ENCODE results near the gene KCNQ1OT1. TPM values are rescaled to one million over a fixed set of nuclear protein-coding genes. Genes with fewer than 3 reads are reported as not detected.

Gene KCNQ1OT1
- total RNA-seq, 1 experiment from 2014 or later = 1.3 TPM

GRCh38 chr11:2661173-2662023 lies 38.4 kb downstream of the KCNQ1OT1 start:
- no peak overlapping the region for H3K27ac Mint-ChIP-seq (ENCODE audit: low read depth, unreplicated experiment)
- H3K36me3 Mint-ChIP-seq (ENCODE audit: insufficient read depth, unreplicated experiment) = no peaks in the 10 kb centered on the region
- no peaks in the 10 kb centered on the region for H3K4me1 Mint-ChIP-seq (ENCODE audit: insufficient read depth, unreplicated experiment)
- no peak overlapping the region for H3K4me3 Mint-ChIP-seq (ENCODE audit: unreplicated experiment)
- no peaks in the 10 kb centered on the region for H3K27me3 Mint-ChIP-seq (ENCODE audit: insufficient read depth, unreplicated experiment)
- POLR2A ChIA-PET = no interaction called here
- BruUV-seq (replicated peaks) = no TSS peak
- no peak for TF ChIP-seq CTCF (IDR thresholded peaks at IDR 0.05; ENCODE audit: unreplicated experiment)
- no peak for DNase-seq (ENCODE audit: unreplicated experiment)
- intact Hi-C loops (cut with micrococcal nuclease) = no loop called here
- H3K9me3 Mint-ChIP-seq (ENCODE audit: unreplicated experiment) = peaks cover 7% of the 10 kb centered on the region
- CTCF ChIA-PET = no interaction called here

- Mint-ChIP-seq H3K36me3 (ENCODE audit: insufficient read depth, unreplicated experiment) (no peaks in the 10 kb centered on the region), H3K4me3 (ENCODE audit: unreplicated experiment) (no peak overlapping the region), H3K4me1 (ENCODE audit: insufficient read depth, unreplicated experiment) (peaks cover 5% of the 10 kb centered on the region), H3K9me3 (ENCODE audit: unreplicated experiment) (peaks cover 7% of the 10 kb centered on the region), H3K27ac (ENCODE audit: low read depth, unreplicated experiment) (no peak overlapping the region), H3K27me3 (ENCODE audit: insufficient read depth, unreplicated experiment) (no peaks in the 10 kb centered on the region)
- TF ChIP-seq CTCF (IDR thresholded peaks at IDR 0.05; ENCODE audit: unreplicated experiment) = no peak
- intact Hi-C loops (cut with micrococcal nuclease) = no loop called here
- CTCF ChIA-PET = interaction anchor here (0.5 kb wide), 2 partner anchors 27 to 423 kb away, joined by 3 to 4 read pairs; no protein-coding TSS in a partner anchor
- DNase-seq (ENCODE audit: unreplicated experiment) = no peak
- BruUV-seq (replicated peaks) = no TSS peak
- POLR2A ChIA-PET = no interaction called here
Measured at GRCh38 chr11:2660357-2660939, 39.3 kb downstream of the KCNQ1OT1 start.

GRCh38 chr11:2657697-2658284 lies 42.0 kb downstream of the KCNQ1OT1 start:
- DNase-seq (ENCODE audit: unreplicated experiment) = no peak
- Mint-ChIP-seq H3K4me1 (ENCODE audit: insufficient read depth, unreplicated experiment) (peaks cover 5% of the 10 kb centered on the region), H3K27me3 (ENCODE audit: insufficient read depth, unreplicated experiment) (no peaks in the 10 kb centered on the region), H3K9me3 (ENCODE audit: unreplicated experiment) (peaks cover 7% of the 10 kb centered on the region), H3K27ac (ENCODE audit: low read depth, unreplicated experiment) (no peak overlapping the region), H3K36me3 (ENCODE audit: insufficient read depth, unreplicated experiment) (no peaks in the 10 kb centered on the region), H3K4me3 (ENCODE audit: unreplicated experiment) (no peak overlapping the region)
- POLR2A ChIA-PET = no interaction called here
- no TSS peak for BruUV-seq (replicated peaks)
- intact Hi-C loops (cut with micrococcal nuclease) = no loop called here
- TF ChIP-seq CTCF (IDR thresholded peaks at IDR 0.05; ENCODE audit: unreplicated experiment) = no peak
- CTCF ChIA-PET = interaction anchor here (0.7 kb wide), 1 partner anchor 12 kb away, joined by 3 read pairs; no protein-coding TSS in a partner anchor

GRCh38 chr11:2656859-2657258 lies 42.9 kb downstream of the KCNQ1OT1 start:
- intact Hi-C loops (cut with micrococcal nuclease) = no loop called here

More at GRCh38 chr11:2656859-2657258, 42.9 kb downstream of the KCNQ1OT1 start:
- no TSS peak for BruUV-seq (replicated peaks)
- Mint-ChIP-seq H3K4me1 (ENCODE audit: insufficient read depth, unreplicated experiment) (peaks cover 5% of the 10 kb centered on the region), H3K27ac (ENCODE audit: low read depth, unreplicated experiment) (no peak overlapping the region), H3K27me3 (ENCODE audit: insufficient read depth, unreplicated experiment) (no peaks in the 10 kb centered on the region), H3K9me3 (ENCODE audit: unreplicated experiment) (peaks cover 7% of the 10 kb centered on the region), H3K36me3 (ENCODE audit: insufficient read depth, unreplicated experiment) (no peaks in the 10 kb centered on the region), H3K4me3 (ENCODE audit: unreplicated experiment) (no peak overlapping the region)
- ChIA-PET CTCF (no interaction called here), POLR2A (no interaction called here)
- DNase-seq (ENCODE audit: unreplicated experiment) = no peak
- no peak for TF ChIP-seq CTCF (IDR thresholded peaks at IDR 0.05; ENCODE audit: unreplicated experiment)
